Testis (tissue), 2 donors: Measurements from ENCODE around the gene TEKT3.

Source experiments
- CTCF ChIP-seq, 3 experiments: fragments of 450-650 bp in 2 of 3; fragments of 200-600 bp in 1 of 3; sonication (generic) in 1 of 3; IDR thresholded peaks; one replicate each; pipeline ENCODE4 v1.5.1; 2016 to 2019; ENCODE audit warnings: antibody characterized with exemption in 3 of 3, mild to moderate bottlenecking in 2 of 3, moderate library complexity in 1 of 3
- POLR2A ChIP-seq: fragments of 450-650 bp; IDR thresholded peaks from one replicate; pipeline ENCODE4 v1.6.1; 2017; ENCODE audit warnings: antibody characterized with exemption, mild to moderate bottlenecking, moderate library complexity

- TF ChIP-seq CTCF (IDR thresholded peaks at IDR 0.05): no peak
- TF ChIP-seq POLR2A: no peak
Observed at GRCh38 chr17:15311996-15312395, 29.4 kb downstream of the TEKT3 start.
